SH-SY5Y (cell line): ENCODE results near the gene PRDM10.

Source experiments
- GATA2 ChIP-seq: IDR thresholded peaks from 2 replicates; pipeline ENCODE4 v1.6.1; 2011; ENCODE audit warnings: mild to moderate bottlenecking, low read depth, low read length
- GATA3 ChIP-seq: IDR thresholded peaks from 2 replicates; pipeline ENCODE4 v1.6.1; 2011; ENCODE audit warnings: low read depth, mild to moderate bottlenecking, low read length, moderate library complexity

- TF ChIP-seq GATA2 (no peak), GATA3 (no peak)
Measured at GRCh38 chr11:129965248-129965647, 37.4 kb downstream of the PRDM10 start.
